Keratinocyte (primary cell): ENCODE results near the gene ETDA.

Experiments
- CTCF ChIP-seq, 3 experiments: IDR thresholded peaks in 1 of 3; conservative IDR thresholded peaks in 1 of 3; optimal IDR thresholded peaks in 1 of 3; 2 replicates in 2 of 3; 3 replicates in 1 of 3; pipeline versions ENCODE3 to v1.5.1; 2011; ENCODE audit warnings: low read length in 3 of 3, mild to moderate bottlenecking in 3 of 3, moderate library complexity in 2 of 3, control low read depth in 1 of 3, inconsistent platforms in 1 of 3; ENCODE audit not compliant: insufficient read depth in 2 of 3; ENCODE audit errors: extremely low read depth in 1 of 3
- EZH2 ChIP-seq: IDR thresholded peaks from one replicate; pipeline ENCODE4 v1.6.1; 2012; ENCODE audit warnings: inconsistent platforms, mild to moderate bottlenecking, low read length, moderate library complexity

DNA sequence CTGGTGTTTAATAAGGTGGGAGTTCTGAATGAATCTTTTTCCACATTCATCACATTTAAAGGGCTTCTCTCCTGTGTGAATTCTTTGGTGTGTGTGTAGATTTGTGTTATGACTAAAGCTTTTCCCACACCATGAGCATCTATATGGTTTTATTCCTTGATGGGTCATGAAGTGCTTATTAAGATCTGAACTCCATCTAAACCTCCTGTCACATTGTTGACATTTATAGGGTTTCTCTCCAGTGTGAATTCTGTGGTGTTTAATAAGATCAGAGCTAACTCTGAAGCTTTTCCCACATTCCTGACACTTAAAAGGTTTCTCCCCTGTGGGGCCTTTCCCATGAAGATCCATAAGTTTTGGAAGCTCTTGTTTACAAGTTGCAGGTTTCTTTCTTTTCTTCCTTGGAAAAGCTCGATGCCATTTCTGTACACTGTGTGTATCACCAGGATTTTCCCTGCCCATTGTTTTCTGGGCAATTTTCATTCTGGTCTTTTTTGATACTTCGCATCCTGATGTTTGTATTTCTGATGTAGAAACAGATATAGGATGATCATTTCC lies 35.5 kb downstream of the ETDA start:
- TF ChIP-seq CTCF (optimal IDR thresholded peaks at IDR 0.05 in 1 of 3, IDR thresholded peaks at IDR 0.05 in 1 of 3, conservative IDR thresholded peaks at IDR 0.05 in 1 of 3; ENCODE audit: extremely low read depth in 1 of 3, insufficient read depth in 2 of 3, low read length in 3 of 3): no peak
- no peak for TF ChIP-seq EZH2
